ENCODE results near the gene ANXA9. TPM values are rescaled to one million over a fixed set of nuclear protein-coding genes. Genes with fewer than 3 reads are reported as not detected.
A peak's percentile ranks its signal among the peaks of the same experiment; 100 is the strongest.

The ANXA9 gene
- total RNA-seq, 8 experiments from 2014 or later = 0.54 to 1.7 (median 1.3) TPM

- peak in 7 of 8 experiments; percentile 8 to 65 (median 25) for ATAC-seq (replicated peaks in 6 of 8)
- no peak overlapping the region for H3K4me3 ChIP-seq
- peaks cover 0 to 20% of the 10 kb centered on the region in 2 donors for H3K4me1 ChIP-seq (replicated peaks in 1 of 2)
- in situ Hi-C loops (cut with MboI; ENCODE audit: low pct_unique_long_range_greater_than_20kb in 2 of 9, low sequenced_read_pairs in 9 of 9, unreplicated experiment in 9 of 9) = no loop called here
- 0 to 53% (median 20%) methylated on average over 1 to 23 of the region's 23 CpGs; no CpG with 5 or more reads in 1 of the 10 experiments for WGBS, 10 experiments
- H3K27ac ChIP-seq = no peak overlapping the region
These were observed 2.7 kb upstream of the ANXA9 start for GRCh38 chr1:150979092-150980056.

- 74 to 100% (median 81%) methylated on average over 1 to 6 of the region's 6 CpGs; no CpG with 5 or more reads in 4 of the 10 experiments for WGBS, 10 experiments
- peak in 6 of 8 experiments; percentile 20 to 80 (median 74) for ATAC-seq (replicated peaks in 6 of 8)
- H3K4me1 ChIP-seq (replicated peaks in 1 of 2) = peaks cover 0 to 17% of the 10 kb centered on the region in 2 donors
- H3K4me3 ChIP-seq = no peak overlapping the region
- H3K27ac ChIP-seq = no peak overlapping the region
- in situ Hi-C loops (cut with MboI; ENCODE audit: low pct_unique_long_range_greater_than_20kb in 2 of 9, low sequenced_read_pairs in 9 of 9, unreplicated experiment in 9 of 9) = no loop called here
These were observed 801 bp upstream of the ANXA9 start for GRCh38 chr1:150981177-150981804.

GRCh38 chr1:150985179-150985825, 3.2 kb downstream of the ANXA9 start:
- Histone ChIP-seq H3K27ac (no peak overlapping the region), H3K4me3 (no peak overlapping the region), H3K4me1 (replicated peaks in 1 of 2) (peaks cover 0 to 14% of the 10 kb centered on the region in 2 donors)
- no peak for ATAC-seq (replicated peaks in 6 of 8)
- 50 to 100% (median 77%) methylated on average over 1 to 2 of the region's 2 CpGs; no CpG with 5 or more reads in 4 of the 10 experiments for WGBS, 10 experiments
- in situ Hi-C loops (cut with MboI; ENCODE audit: low pct_unique_long_range_greater_than_20kb in 2 of 9, low sequenced_read_pairs in 9 of 9, unreplicated experiment in 9 of 9) = no loop called here

GRCh38 chr1:150987924-150988323, 5.8 kb downstream of the ANXA9 start:
- ATAC-seq (replicated peaks in 6 of 8) = peak in 3 of 8 experiments; percentile 32 to 73 (median 35)
- in situ Hi-C loops (cut with MboI; ENCODE audit: low pct_unique_long_range_greater_than_20kb in 2 of 9, low sequenced_read_pairs in 9 of 9, unreplicated experiment in 9 of 9) = no loop called here
- 59 to 95% (median 71%) methylated on average over 1 to 7 of the region's 7 CpGs; no CpG with 5 or more reads in 4 of the 10 experiments for WGBS, 10 experiments

GRCh38 chr1:150992626-150993025, 10.5 kb downstream of the ANXA9 start:
- no peak for ATAC-seq (replicated peaks in 6 of 8)
- in situ Hi-C loops (cut with MboI; ENCODE audit: low pct_unique_long_range_greater_than_20kb in 2 of 9, low sequenced_read_pairs in 9 of 9, unreplicated experiment in 9 of 9) = no loop called here

More at GRCh38 chr1:150987924-150988323, 5.8 kb downstream of the ANXA9 start:
- Histone ChIP-seq H3K27ac (no peak overlapping the region), H3K4me3 (no peak overlapping the region), H3K4me1 (replicated peaks in 1 of 2) (no peaks in the 10 kb centered on the region)

GRCh38 chr1:150994248-150994647, 12.2 kb downstream of the ANXA9 start:
- no peak for ATAC-seq (replicated peaks in 6 of 8)
- Histone ChIP-seq H3K27ac (no peak overlapping the region), H3K4me3 (no peak overlapping the region), H3K4me1 (replicated peaks in 1 of 2) (no peaks in the 10 kb centered on the region)
- WGBS, 10 experiments = 56 to 100% (median 85%) methylated on average over 2 to 3 of the region's 3 CpGs; no CpG with 5 or more reads in 4 of the 10 experiments
- in situ Hi-C loops (cut with MboI; ENCODE audit: low pct_unique_long_range_greater_than_20kb in 2 of 9, low sequenced_read_pairs in 9 of 9, unreplicated experiment in 9 of 9) = no loop called here

More at GRCh38 chr1:150992626-150993025, 10.5 kb downstream of the ANXA9 start:
- Histone ChIP-seq H3K4me3 (no peak overlapping the region), H3K4me1 (replicated peaks in 1 of 2) (no peaks in the 10 kb centered on the region), H3K27ac (no peak overlapping the region)
- 17 to 62% (median 53%) methylated on average over 1 to 4 of the region's 4 CpGs for WGBS, 10 experiments

GRCh38 chr1:150995460-150995859, 13.4 kb downstream of the ANXA9 start:
- no peak overlapping the region for H3K4me3 ChIP-seq
- no peak overlapping the region for H3K27ac ChIP-seq
- WGBS, 10 experiments = 0 to 80% (median 57%) methylated on average over 1 to 4 of the region's 4 CpGs; no CpG with 5 or more reads in 1 of the 10 experiments
- in situ Hi-C loops (cut with MboI; ENCODE audit: low pct_unique_long_range_greater_than_20kb in 2 of 9, low sequenced_read_pairs in 9 of 9, unreplicated experiment in 9 of 9) = no loop called here
- peak in 3 of 8 experiments; percentile 27 to 57 (median 51) for ATAC-seq (replicated peaks in 6 of 8)
- no peaks in the 10 kb centered on the region for H3K4me1 ChIP-seq (replicated peaks in 1 of 2)

- H3K27ac ChIP-seq = no peak overlapping the region
- in situ Hi-C loops (cut with MboI; ENCODE audit: low pct_unique_long_range_greater_than_20kb in 2 of 9, low sequenced_read_pairs in 9 of 9, unreplicated experiment in 9 of 9) = no loop called here
- ATAC-seq (replicated peaks in 6 of 8) = peak; percentile 52 to 81 (median 58)
- H3K4me1 ChIP-seq (replicated peaks in 1 of 2) = no peaks in the 10 kb centered on the region
- no peak overlapping the region for H3K4me3 ChIP-seq
- WGBS, 10 experiments = 0 to 59% (median 34%) methylated on average over 2 to 9 of the region's 9 CpGs; no CpG with 5 or more reads in 2 of the 10 experiments
These were observed 13.8 kb downstream of the ANXA9 start for GRCh38 chr1:150995896-150996295.

GRCh38 chr1:150997126-150997872, 15.2 kb downstream of the ANXA9 start:
- Histone ChIP-seq H3K4me3 (no peak overlapping the region), H3K27ac (no peak overlapping the region)
- 30 to 100% (median 88%) methylated on average over 1 to 19 of the region's 20 CpGs; no CpG with 5 or more reads in 2 of the 10 experiments for WGBS, 10 experiments

GRCh38 chr1:150997949-150998348, 15.9 kb downstream of the ANXA9 start:
- WGBS, 10 experiments = 20 to 65% (median 61%) methylated on average over 1 to 4 of the region's 5 CpGs; no CpG with 5 or more reads in 3 of the 10 experiments
- Histone ChIP-seq H3K27ac (no peak overlapping the region), H3K4me1 (replicated peaks in 1 of 2) (peaks cover 0 to 6% of the 10 kb centered on the region in 2 donors), H3K4me3 (no peak overlapping the region)
- in situ Hi-C loops (cut with MboI; ENCODE audit: low pct_unique_long_range_greater_than_20kb in 2 of 9, low sequenced_read_pairs in 9 of 9, unreplicated experiment in 9 of 9) = no loop called here
- no peak for ATAC-seq (replicated peaks in 6 of 8)

More at GRCh38 chr1:150997126-150997872, 15.2 kb downstream of the ANXA9 start:
- ATAC-seq (replicated peaks in 6 of 8) = no peak
- H3K4me1 ChIP-seq (replicated peaks in 1 of 2) = no peaks in the 10 kb centered on the region
- in situ Hi-C loops (cut with MboI; ENCODE audit: low pct_unique_long_range_greater_than_20kb in 2 of 9, low sequenced_read_pairs in 9 of 9, unreplicated experiment in 9 of 9) = no loop called here

GRCh38 chr1:150999051-150999674, 17.1 kb downstream of the ANXA9 start:
- 47 to 100% (median 87%) methylated on average over 1 to 16 of the region's 17 CpGs; no CpG with 5 or more reads in 1 of the 10 experiments for WGBS, 10 experiments
- in situ Hi-C loops (cut with MboI; ENCODE audit: low pct_unique_long_range_greater_than_20kb in 2 of 9, low sequenced_read_pairs in 9 of 9, unreplicated experiment in 9 of 9) = no loop called here
- Histone ChIP-seq H3K27ac (no peak overlapping the region), H3K4me1 (replicated peaks in 1 of 2) (peaks cover 8 to 17% of the 10 kb centered on the region in 2 donors), H3K4me3 (no peak overlapping the region)
- ATAC-seq (replicated peaks in 6 of 8) = no peak

GRCh38 chr1:150999926-151000325, 17.8 kb downstream of the ANXA9 start:
- Histone ChIP-seq H3K4me3 (no peak overlapping the region), H3K27ac (no peak overlapping the region), H3K4me1 (replicated peaks in 1 of 2) (peaks cover 16 to 24% of the 10 kb centered on the region in 2 donors)
- WGBS, 10 experiments = 13 to 100% (median 94%) methylated on average over 1 to 2 of the region's 2 CpGs; no CpG with 5 or more reads in 2 of the 10 experiments
- ATAC-seq (replicated peaks in 6 of 8) = no peak
- in situ Hi-C loops (cut with MboI; ENCODE audit: low pct_unique_long_range_greater_than_20kb in 2 of 9, low sequenced_read_pairs in 9 of 9, unreplicated experiment in 9 of 9) = no loop called here

Data from motor neuron (in vitro differentiated cells).